T-helper 17 cell (primary cell): ENCODE measurements around the gene RNLS. TPM values are rescaled to one million over a fixed set of nuclear protein-coding genes. Genes with fewer than 3 reads are reported as not detected.
"Not testable (repeated sequence)": the region's sequence is repeated elsewhere in the genome, so short reads cannot be mapped to it uniquely, and the experiment has no call there.

Experiments
- ATAC-seq: fragments of 150-1000 bp; cut with Tn5 transposase; 2 replicates; pipeline ENCODE4 v1.10.0; 2021; ENCODE audit warnings: mild to moderate bottlenecking, moderate library complexity
- DNase-seq, 3 donors: peaks; one replicate each; pipeline versions ENCODE4 v3.0.0 to v3.0.0-alpha.2; 2020 to 2021
- H3K9me3 ChIP-seq: one replicate; pipeline ENCODE4 v1.7.0; 2013; ENCODE audit warnings: low read length, mild to moderate bottlenecking; ENCODE audit not compliant: control insufficient read depth, poor library complexity, severe bottlenecking
- H3K27ac Mint-ChIP-seq: one replicate; pipeline ENCODE4 v1.8.0; 2022; ENCODE audit warnings: mild to moderate bottlenecking, moderate library complexity, mixed read lengths
- H3K27me3 Mint-ChIP-seq: one replicate; pipeline ENCODE4 v1.8.0; 2022; ENCODE audit warnings: mixed read lengths
- H3K36me3 Mint-ChIP-seq: one replicate; pipeline ENCODE4 v1.8.0; 2022; ENCODE audit warnings: low read depth, mixed read lengths
- H3K4me1 Mint-ChIP-seq: one replicate; pipeline ENCODE4 v1.8.0; 2022; ENCODE audit warnings: mild to moderate bottlenecking, mixed read lengths
- H3K4me3 Mint-ChIP-seq: one replicate; pipeline ENCODE4 v1.8.0; 2022; ENCODE audit warnings: mild to moderate bottlenecking, moderate library complexity, mixed read lengths
- total RNA-seq, 4 donors: library from RNA in 2 of 4; stranded (reverse) in 2 of 4; gene quantifications; one replicate each; pipeline ENCODE4 v1.2.3 and lab custom pipeline; 2022 to 2026

The RNLS gene
- total RNA-seq, 2 donors from 2014 or later: 1.8 to 4.6 TPM

DNA sequence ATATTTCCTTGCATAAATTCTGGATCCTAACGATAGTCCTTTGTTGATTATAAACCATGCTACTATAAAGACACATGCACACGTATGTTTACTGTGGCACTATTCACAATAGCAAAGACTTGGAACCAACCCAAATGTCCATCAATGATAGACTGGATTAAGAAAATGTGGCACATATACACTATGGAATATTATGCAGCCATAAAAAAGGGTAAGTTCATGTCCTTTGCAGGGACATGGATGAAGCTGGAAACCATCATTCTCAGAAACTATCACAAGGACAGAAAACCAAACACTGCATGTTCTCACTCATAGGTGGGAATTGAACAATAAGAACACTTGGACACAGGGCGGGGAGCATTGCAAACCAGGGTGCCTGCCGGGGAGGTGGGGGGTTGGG, 306.2 kb downstream of the RNLS start:
- ATAC-seq, H3K27ac Mint-ChIP-seq, H3K9me3 ChIP-seq, H3K4me3 Mint-ChIP-seq, H3K27me3 Mint-ChIP-seq, DNase-seq, H3K36me3 Mint-ChIP-seq: not testable (repeated sequence)
- peaks cover 24% of the 10 kb centered on the region for H3K4me1 Mint-ChIP-seq

DNA sequence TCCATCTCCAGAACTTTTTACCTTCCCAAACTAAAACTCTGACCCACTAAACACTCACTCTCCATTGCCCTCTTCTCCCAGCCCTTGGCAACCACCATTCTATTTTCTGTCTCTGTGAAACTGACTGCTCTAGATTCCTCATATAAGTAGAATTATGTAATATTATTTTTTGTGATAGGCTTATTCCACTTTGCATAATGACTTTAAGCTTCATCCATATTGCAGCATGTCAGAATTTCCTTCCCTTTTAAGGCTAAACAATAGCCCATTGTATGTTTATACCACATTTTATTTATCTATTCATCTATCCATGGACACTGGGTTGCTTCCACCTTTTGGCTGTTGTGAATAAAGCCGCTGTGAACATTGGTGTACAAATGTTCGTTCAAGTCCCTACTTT, 308.8 kb downstream of the RNLS start:
- no peaks in the 10 kb centered on the region for H3K36me3 Mint-ChIP-seq
- H3K27me3 Mint-ChIP-seq: no peaks in the 10 kb centered on the region
- no peak overlapping the region for H3K27ac Mint-ChIP-seq
- no peak overlapping the region for H3K4me3 Mint-ChIP-seq
- ATAC-seq (no peak), DNase-seq (no peak)
- no peaks in the 10 kb centered on the region for H3K9me3 ChIP-seq
- peaks cover 31% of the 10 kb centered on the region for H3K4me1 Mint-ChIP-seq

DNA sequence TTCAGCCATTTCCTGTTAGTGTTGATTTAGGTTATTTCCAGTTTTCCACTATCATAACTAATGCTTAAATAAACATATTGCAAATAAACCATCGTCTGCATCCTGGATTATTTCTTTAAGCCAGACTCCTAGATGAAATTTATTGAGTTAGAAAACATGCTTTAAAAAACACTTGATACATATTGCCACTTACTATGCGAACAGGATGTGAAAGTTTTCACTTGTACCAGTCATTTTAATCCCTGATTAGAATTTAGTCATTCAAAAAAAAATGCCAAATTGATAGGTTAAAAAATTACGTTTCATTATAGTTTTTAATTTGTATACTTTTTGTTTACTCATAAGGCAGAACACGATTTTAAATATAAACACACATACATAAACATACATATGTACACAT, 309.6 kb downstream of the RNLS start:
- DNase-seq (no peak), ATAC-seq (no peak)
- Mint-ChIP-seq H3K27ac (no peak overlapping the region), H3K27me3 (no peaks in the 10 kb centered on the region), H3K4me3 (no peak overlapping the region), H3K4me1 (peaks cover 26% of the 10 kb centered on the region), H3K36me3 (no peaks in the 10 kb centered on the region)
- H3K9me3 ChIP-seq: no peaks in the 10 kb centered on the region

DNA sequence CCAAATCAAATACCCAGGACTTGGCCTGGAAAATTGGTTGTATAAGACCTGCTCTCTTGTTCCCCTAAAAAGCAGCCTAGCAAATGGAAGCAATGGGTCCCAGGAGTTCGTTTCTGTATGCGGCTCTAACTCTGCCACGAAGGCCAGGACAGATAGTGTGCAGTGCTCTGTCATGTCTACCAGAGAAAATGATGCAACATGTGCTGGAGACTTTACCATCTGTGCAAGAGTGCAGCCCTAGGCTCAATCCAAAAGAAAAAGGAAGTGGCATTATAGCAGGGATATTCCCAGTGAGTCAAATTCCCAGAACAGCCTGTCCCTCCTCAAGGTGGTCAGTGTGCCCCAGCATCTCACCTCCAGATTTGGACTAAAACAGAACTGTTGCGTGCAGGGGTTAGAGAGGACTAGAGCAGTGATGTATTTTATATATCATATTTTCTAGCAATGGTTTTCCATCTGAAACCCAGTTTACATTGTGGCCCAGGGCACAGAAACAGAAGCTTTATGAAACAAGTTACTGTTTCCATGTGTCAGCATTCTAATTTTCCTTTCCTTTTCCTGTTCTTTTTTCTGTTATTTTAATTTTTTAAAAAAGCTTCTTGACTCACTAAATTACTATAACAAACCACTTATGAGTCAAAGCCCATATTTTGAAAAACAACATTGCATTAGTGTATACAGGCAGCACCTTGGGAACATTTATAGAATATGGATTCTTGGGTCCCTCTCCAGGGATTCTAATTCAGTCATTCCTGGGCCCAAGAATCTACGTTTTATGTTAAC, 311.2 kb downstream of the RNLS start:
- no peaks in the 10 kb centered on the region for H3K36me3 Mint-ChIP-seq
- ATAC-seq (peak; percentile 22), DNase-seq (no peak)
- H3K9me3 ChIP-seq: no peaks in the 10 kb centered on the region
- H3K27ac Mint-ChIP-seq: peak overlapping the region; percentile 86
- H3K4me3 Mint-ChIP-seq: peak overlapping the region; percentile 79
- peaks cover 28% of the 10 kb centered on the region for H3K4me1 Mint-ChIP-seq
- no peaks in the 10 kb centered on the region for H3K27me3 Mint-ChIP-seq

DNA sequence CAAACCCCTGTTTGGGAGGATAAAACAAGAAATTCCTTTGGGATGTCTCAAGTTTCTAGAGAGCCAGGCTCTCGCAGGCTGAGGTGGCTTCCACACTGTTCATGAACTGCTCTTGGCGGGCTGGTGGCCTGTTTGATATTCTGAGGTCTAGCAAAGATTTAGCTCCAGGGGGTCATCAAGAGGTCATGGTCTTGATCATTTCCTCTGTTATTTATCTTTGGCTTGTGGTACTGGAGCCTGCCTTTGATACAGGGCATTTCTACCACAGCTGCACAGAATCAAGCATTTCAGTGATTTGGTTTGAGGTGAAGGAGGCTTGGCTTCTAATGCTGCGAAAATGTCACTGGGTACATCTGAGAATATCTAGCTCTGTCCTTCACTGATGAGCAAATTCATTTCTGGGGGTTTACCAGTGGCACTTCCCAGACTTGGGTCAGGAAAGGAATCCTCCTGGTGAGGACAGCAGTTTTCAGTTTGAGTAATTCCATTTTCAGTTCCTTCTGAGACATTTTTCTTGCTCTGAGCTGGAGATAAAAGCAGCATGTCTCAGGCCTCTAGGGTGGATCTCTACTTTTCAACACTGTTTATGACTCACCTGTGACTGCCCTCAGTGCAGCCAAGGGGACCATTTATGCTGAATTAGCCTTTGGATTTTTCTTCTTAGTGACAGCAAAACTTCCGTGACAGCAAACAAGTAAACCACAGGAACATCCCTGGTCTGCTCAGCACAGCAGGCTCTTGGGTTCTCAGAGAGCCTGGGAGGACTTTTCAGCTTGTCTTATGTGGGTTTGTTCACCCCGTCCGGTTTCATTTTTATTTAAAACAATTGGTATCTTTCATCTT, 312.0 kb downstream of the RNLS start:
- ATAC-seq (peak; percentile 87), DNase-seq (peak in 2 of 3 donors; percentile 11 to 13)
- Mint-ChIP-seq H3K4me3 (peak overlapping the region; percentile 79), H3K27ac (peak overlapping the region; percentile 86), H3K36me3 (no peaks in the 10 kb centered on the region), H3K27me3 (no peaks in the 10 kb centered on the region), H3K4me1 (peaks cover 34% of the 10 kb centered on the region)
- H3K9me3 ChIP-seq: no peaks in the 10 kb centered on the region

DNA sequence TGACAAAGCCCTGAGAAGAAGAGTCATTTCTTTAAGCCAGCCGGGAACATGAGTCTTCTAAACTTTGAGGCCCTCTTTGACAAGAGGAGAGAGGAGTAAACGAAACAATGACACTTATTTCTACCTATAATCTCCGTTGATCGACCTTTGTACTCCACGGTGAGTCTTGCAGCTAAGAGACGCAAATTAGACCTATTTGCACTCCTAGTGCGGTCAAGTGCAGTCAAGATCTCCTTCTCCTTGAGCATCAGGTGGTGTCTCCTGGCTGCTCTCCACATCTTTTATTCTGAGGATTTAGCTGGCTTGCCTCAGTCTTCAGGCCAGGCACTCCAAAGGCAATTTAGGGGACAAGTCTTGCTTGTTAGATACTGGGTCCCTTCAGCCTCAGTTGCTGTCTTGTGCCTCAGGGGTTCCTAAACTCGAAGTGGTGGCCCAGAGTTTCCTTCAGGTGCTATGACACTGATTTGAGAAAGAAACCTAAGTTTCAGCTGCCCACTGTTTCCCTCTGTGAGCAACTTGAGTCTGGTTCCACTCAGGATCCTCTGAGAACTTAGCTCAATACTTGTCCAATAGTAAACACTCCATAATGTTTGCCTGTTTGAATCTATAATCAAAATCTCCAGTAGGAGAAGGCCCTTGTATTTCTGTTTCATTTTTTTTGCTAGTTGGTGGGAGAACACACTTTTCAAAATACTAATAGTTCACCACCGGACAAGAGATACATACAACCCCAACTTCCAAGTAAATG, 312.9 kb downstream of the RNLS start:
- Mint-ChIP-seq H3K27me3 (no peaks in the 10 kb centered on the region), H3K4me1 (peaks cover 34% of the 10 kb centered on the region), H3K36me3 (no peaks in the 10 kb centered on the region), H3K4me3 (peak overlapping the region; percentile 79), H3K27ac (peak overlapping the region; percentile 86)
- no peaks in the 10 kb centered on the region for H3K9me3 ChIP-seq
- DNase-seq (no peak), ATAC-seq (no peak)

DNA sequence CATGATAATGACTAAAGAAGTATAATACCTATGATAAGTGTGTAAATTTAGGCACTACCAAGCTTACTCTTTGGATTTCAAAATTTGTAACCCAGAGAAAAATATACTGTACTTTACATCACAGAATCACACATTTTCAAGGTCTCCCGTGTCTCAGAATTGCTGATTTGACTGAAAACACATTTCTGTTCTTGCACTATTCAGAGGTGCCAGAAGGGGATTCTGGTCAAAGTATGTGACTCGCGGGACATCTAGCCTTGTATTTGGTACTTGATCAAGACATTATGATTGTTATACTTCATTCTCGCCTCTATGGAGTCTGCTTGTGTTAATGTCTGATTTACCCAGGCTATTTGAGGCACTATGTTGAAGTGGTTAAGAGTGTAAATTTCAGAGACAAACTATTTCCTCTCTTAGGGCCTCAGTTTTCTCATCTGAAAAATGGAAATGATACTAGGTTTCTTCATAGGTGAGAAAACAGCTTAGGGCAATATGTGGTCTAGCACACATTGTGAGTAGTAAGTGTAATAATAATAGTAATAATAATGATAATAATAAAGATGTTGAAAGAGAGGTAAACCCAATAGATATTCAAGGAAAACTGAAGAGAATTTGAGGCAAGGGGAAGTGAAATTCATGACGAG, 320.4 kb downstream of the RNLS start:
- Mint-ChIP-seq H3K36me3 (peaks cover 3% of the 10 kb centered on the region), H3K27me3 (no peaks in the 10 kb centered on the region), H3K27ac (no peak overlapping the region), H3K4me1 (peaks cover 8% of the 10 kb centered on the region), H3K4me3 (no peak overlapping the region)
- no peak for ATAC-seq
- H3K9me3 ChIP-seq: no peaks in the 10 kb centered on the region
- DNase-seq: no peak

DNA sequence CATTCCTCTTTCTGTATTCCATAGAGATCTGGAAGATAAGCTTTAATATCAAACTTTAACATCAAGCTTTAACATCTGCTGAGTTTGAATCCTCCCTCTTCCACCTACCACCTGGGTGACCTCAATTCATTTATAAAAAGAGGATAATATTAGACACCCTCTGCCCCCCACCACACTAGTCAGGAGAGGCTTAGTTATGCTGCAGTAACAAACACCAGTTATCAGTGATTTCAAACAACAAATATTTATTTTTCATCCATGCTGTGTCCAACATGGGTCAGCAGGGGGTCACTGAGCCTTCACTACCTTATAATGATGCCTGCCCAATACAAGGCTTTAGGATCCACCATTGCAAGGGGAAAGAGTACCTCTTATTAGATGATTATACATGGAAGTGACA, 322.0 kb downstream of the RNLS start:
- H3K36me3 Mint-ChIP-seq: peaks cover 3% of the 10 kb centered on the region

DNA sequence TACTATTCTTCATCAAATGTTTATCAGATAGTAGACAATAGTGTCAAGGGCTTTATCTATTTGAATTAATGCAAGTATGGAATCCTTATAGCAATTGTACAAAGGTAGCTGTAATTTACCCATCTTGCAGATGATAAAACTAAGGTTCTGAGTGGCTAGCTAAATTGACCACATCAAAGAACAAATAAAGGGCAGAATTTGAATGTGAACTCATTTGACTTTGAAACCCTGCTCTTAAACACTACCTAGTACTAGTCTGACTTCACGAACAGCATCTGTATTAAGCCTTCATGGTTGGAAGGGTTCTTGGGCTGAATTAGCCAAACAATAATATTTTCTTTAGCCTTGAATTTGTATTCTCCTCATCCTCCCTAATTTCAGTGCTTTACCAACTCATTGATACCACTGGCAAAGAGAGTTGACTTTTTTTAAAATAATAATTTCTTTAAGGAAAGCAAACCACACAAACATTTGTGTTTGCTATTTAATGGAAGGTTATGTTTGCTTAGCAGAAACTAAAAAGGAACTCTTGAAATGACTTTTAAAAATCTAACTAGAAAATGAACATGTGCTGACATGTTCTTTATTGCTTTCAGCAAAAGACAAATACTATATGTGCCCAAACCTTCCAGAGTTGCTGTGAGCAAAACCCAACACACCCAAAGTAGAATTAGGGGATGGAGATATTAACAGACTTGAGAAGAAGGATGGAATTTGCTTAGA, 322.6 kb downstream of the RNLS start:
- Mint-ChIP-seq H3K4me1 (no peaks in the 10 kb centered on the region), H3K27me3 (no peaks in the 10 kb centered on the region), H3K4me3 (no peak overlapping the region), H3K27ac (no peak overlapping the region), H3K36me3 (peaks cover 3% of the 10 kb centered on the region)
- no peak for DNase-seq
- H3K9me3 ChIP-seq: no peaks in the 10 kb centered on the region
- ATAC-seq: no peak

More for the DNA sequence above, 322.0 kb downstream of the RNLS start:
- no peak for ATAC-seq
- H3K4me3 Mint-ChIP-seq: no peak overlapping the region
- no peaks in the 10 kb centered on the region for H3K4me1 Mint-ChIP-seq
- H3K27me3 Mint-ChIP-seq: no peaks in the 10 kb centered on the region
- H3K9me3 ChIP-seq: no peaks in the 10 kb centered on the region
- H3K27ac Mint-ChIP-seq: no peak overlapping the region
- DNase-seq: no peak

DNA sequence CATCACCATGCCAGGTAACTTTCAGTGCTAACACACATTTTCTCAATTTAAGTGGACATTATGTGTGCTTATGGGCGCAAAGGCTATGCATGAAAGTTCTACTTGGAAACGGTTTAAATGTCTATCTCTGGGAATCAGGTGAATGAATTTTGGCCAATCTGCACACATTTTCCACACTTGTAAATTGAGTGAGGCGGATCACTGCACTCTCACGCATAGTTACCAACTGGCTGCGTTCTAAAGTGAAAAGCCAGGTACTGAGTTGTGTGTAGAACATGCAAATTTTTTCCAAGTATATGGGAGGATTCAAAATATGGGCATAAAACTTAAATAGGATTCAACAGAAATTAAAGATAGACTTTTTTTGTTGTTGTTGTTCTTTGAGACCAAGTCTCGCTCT, 323.7 kb downstream of the RNLS start:
- DNase-seq: no peak
- no peak for ATAC-seq
- H3K27me3 Mint-ChIP-seq: no peaks in the 10 kb centered on the region
- no peaks in the 10 kb centered on the region for H3K4me1 Mint-ChIP-seq
- H3K4me3 Mint-ChIP-seq: no peak overlapping the region
- H3K36me3 Mint-ChIP-seq: peaks cover 3% of the 10 kb centered on the region
- no peaks in the 10 kb centered on the region for H3K9me3 ChIP-seq
- no peak overlapping the region for H3K27ac Mint-ChIP-seq

DNA sequence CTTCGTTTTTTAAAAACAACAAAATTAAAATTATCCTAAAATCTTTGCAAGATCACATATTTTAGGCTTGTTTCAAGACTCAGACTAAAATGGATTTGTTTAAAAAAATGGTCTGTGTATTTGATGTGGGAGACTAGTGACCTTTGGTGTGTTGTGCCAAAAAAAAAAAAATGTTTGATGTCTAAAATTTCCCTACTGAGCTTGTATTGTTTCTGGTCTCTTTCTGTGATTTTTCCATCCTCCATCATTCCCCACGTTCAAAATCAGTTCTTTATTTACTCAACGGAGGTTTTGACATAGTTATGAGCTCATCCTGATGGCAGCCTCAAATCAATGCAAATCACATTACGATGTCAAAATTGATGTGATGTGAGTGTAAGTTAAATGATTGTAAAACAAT, 326.2 kb downstream of the RNLS start:
- peaks cover 8% of the 10 kb centered on the region for H3K4me1 Mint-ChIP-seq
- H3K27me3 Mint-ChIP-seq: no peaks in the 10 kb centered on the region
- H3K9me3 ChIP-seq: no peaks in the 10 kb centered on the region
- H3K27ac Mint-ChIP-seq: no peak overlapping the region
- no peak for ATAC-seq
- peaks cover 2% of the 10 kb centered on the region for H3K36me3 Mint-ChIP-seq
- H3K4me3 Mint-ChIP-seq: no peak overlapping the region
- no peak for DNase-seq

DNA sequence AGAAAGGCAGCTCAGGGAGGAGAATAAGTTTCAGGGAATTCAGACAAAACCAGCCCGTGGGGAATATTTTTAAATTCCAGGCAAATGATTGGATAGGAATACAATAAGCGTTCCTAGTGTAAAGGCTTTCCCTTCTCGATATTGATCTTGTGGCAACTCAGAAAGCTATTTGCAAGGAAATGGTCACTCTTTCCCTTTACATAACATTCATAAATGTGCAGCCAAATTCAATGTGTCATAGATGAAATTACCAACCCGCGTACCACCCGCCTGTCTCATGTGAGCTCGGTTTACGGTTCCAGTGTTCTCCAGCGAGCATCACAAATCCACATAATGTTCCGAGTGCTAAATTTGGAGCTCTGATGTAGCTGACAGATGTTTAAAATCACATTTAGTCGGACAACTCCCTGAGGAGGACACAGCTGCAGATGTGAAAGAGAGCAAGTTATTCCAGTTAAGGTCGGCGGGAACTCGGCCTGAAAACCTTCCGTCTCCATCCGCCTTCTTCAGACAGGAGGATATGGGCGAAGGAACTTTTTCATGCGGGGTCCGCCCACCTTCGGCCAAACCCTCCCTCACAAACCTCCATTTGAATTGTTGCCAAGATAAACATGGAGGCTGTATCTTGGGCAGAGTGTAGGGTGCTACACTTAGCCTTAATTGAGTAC, 327.0 kb downstream of the RNLS start:
- no peaks in the 10 kb centered on the region for H3K9me3 ChIP-seq
- H3K27me3 Mint-ChIP-seq: no peaks in the 10 kb centered on the region
- H3K27ac Mint-ChIP-seq: no peak overlapping the region
- H3K36me3 Mint-ChIP-seq: no peaks in the 10 kb centered on the region
- no peak for DNase-seq
- no peak overlapping the region for H3K4me3 Mint-ChIP-seq
- peaks cover 8% of the 10 kb centered on the region for H3K4me1 Mint-ChIP-seq
- no peak for ATAC-seq
